Activated CD4-positive, CD25-positive, alpha-beta regulatory T cell (primary cell): Measurements from ENCODE around the gene CFAP43.
"Not testable (repeated sequence)": the region's sequence is repeated elsewhere in the genome, so short reads cannot be mapped to it uniquely, and the experiment has no call there.

Experiments used
- DNase-seq, 4 experiments: peaks; one replicate each; lab custom pipeline; 2025; lab: John Stamatoyannopoulos, UW

Gene CFAP43

DNA sequence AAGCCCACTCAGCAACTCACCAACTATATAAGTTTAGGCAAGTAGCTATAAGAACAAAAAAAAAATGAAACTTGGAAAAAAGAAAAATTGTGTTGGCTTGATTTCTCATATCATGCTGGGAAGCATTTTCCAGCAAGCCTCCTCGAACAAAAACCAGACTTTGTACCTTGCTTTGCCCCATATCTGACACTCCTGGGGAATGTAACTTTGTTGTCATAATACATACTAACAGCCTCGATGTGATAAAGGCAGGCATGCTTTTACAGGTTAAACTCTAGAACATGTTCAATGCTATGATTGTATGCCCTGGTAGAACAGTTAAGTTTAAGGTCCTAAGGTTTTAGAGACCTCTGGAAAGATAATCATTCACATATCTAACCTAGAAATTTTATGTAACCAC, 11.6 kb downstream of the CFAP43 start:
- no peak for DNase-seq

DNA sequence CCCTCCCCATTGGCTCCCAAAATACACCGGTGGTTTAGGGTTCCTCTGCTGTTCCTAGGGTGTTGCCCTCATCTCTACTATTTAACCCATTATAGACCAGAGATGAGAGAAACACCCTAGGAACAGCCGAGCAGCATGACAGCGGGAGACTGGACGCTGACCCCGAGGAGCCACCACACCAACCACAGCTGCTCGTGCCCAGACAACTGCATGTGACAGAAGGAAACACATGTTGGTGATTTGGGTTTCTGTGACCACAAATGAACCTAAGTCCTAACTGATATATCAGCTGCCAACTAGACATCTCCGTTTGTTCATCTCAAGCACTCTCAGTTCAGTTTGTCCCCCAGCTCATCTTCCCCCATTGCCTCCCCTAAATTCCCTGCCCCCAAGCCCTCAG, 13.4 kb downstream of the CFAP43 start:
- DNase-seq: no peak

DNA sequence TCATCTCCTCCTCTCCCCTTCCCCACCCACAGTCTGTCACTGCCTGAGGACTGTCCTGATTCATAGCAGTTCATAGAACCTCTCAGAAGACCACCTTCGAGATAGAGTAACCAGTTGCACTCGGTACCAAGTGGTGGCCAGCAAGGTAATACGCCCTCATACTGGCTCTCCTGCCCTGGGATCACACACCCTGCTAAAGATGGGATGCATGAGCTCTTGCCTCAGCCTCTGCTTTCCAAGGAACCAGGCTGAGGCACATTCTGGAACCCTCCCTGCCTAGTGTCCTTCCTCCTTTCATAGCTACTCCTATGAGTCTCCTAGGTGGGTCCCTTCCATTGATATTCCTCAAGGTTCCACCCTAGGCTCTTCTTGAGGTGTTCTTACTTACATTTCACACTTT, 15.5 kb downstream of the CFAP43 start:
- DNase-seq: no peak

DNA sequence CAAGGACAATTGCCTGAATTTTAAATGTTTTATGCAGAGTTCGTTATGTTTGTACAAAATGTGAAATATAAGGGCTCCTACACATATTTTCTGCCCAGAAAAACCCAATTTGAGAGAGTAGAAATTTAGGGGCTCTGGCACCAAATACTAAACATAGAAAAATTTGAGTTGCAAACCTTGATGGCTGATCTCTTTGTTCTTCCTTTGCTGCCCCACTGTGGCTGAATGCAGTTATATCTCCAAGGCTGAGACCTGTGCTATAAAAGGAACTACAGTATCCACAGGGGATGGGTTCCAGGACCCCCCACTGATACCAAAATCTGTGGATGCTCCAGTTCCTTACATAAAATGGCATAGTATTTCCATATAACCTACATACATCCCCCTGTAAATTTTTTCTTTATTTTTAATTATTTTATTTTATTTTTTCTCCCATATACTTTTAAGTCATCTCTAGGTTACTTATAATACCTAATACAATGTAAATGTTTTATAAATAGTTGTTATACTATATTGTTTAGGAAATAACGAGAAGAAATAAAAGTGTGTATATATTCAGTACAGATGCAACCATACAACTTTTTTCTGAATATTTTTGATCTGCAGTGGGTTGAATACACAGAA, 22.5 kb downstream of the CFAP43 start:
- DNase-seq: peak in 1 of 4 experiments; percentile 6

DNA sequence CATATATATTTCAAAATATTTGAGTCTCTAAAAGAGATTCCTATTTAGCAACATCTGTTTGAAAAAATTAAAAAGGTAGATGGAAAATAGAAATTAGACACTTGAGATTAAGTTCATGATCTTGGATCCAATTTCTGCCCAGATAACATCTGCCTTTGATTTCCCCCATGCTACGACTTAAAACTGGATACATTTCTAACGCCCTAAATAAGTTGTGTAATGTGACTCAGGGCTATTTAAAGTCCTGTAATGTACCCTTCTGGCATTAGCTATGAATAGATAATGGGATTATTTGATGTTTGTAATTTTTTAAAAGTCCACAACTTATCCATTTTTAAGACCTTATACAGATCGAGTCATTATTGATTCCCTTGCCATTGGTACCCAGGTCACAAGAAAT, 23.4 kb downstream of the CFAP43 start:
- no peak for DNase-seq

DNA sequence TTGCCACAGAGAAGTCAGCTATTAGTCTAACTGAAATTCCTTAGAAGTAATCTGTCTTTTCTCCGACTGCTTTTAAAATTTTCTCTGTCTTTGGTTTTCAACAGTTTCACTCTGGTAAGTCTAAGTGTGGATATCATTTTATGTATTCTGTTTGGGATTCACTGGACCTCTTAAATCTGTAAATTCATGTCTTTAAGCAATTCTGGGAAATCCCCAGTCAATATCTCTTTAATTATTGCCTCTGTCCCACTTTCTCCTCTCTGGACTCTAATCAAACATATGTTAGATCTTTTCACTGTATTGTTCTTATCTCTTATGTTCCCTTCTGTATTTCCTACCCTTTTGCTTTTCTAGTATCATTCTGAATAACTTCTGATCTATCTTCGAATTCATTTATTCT, 29.9 kb downstream of the CFAP43 start:
- no peak for DNase-seq

DNA sequence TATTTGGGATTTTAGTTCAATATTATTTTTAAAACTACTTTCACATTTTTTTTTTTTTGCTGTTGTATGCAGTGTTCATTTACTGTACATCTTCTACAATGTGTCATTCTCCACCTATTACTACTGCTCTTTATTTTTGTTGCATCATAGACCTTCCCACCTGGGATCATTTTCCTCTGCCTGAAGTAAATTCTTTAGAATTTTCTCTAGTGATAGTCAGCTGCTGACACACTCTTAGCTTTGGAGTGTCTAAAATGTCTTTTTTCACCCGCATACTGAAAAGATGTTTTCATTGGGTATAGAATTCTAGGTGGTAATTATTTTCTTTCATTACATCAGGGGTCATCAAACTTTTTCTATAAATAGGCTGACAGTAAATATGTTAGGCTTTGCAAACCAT, 30.5 kb downstream of the CFAP43 start:
- DNase-seq: no peak

DNA sequence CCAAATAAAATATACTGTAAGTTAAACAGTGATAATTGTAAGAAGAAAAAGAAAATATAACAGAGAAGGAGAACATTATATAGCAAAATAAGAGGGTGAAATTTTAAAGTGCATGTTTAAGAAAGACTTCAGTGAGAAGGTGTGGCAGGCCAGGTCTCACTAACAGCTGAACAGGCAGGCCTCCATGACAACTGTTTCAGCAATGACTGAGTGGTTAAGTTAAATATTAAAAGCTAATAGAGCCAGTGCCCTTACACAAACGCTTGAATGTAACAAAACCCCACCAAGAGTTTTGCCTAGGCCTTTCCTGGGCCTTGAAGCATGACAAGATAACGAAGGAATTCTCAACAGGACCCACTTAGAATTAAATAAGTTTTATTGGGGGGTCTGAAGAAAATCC, 32.6 kb downstream of the CFAP43 start:
- DNase-seq: no peak

DNA sequence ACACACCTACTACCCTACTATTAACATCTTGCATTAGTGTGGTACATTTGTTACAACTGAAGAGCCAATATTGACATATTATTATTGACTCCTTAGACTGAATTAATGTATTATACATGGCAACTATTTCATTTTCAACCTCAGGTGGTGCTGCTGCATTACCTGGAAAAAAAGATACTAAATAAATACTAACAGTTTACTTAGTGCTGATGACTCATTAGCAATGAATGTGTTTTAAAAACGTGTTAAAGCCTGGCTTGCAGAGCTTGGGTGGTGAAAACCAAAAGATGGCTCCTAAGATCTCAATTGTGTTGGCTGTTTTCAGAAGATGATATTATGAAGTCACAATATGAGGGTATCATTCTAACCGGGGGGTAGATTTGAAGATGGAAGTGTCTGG, 34.8 kb downstream of the CFAP43 start:
- no peak for DNase-seq

DNA sequence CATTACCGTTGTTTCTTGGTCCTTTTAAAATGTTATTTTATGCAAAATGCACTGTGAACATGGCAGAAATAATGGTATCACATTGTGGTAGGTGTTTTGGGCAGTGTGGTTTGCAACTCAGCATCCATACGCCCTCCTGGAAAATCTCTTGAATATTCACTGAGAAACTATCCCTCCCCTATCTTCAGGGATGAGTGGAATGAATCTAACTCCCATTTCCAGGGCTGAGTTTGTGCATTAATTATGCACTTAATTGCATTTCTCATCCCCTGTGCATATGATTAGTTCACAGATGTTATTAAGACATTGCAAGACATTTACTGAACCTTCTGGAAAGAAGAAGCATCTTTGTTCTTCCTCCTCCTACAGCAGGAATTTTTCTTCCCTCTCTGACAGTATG, 36.5 kb downstream of the CFAP43 start:
- no peak for DNase-seq

DNA sequence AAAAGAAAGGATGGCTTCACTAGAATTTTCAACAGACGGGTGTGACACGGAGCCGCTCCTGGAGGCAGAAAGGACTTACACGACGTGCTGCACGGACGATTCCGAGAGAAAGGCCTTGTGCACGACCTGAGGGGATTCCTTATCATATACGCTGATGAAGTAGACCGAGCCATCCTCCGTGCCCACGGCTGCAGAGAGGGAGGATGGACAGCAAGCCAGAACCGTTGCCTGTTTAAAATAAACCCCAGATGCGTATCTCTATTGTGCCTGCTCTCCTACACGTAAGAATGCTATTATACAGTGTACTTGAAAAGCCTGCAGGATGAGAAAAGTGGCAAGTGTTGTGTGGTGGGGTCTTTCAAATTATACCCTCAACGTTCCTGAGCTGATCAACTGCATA, 38.4 kb downstream of the CFAP43 start:
- DNase-seq: no peak

DNA sequence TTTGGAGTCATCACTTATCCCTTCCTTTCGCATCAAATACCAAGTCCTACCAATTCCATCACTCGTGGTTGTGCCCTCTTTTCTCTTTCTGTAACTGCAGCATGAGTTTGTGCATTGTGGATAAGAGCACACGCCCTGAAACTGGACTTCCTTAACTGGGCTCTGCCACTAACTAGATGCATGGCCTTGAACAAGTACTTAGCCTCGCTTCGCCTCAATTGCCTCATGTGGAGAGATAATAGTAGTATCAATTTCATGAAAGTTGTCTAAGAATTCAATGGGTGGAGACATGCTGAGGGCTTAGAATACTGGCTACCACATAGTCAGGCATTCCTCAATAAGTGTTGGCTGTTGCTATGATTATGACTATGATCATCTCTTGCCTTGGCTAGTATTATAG, 41.5 kb downstream of the CFAP43 start:
- no peak for DNase-seq

DNA sequence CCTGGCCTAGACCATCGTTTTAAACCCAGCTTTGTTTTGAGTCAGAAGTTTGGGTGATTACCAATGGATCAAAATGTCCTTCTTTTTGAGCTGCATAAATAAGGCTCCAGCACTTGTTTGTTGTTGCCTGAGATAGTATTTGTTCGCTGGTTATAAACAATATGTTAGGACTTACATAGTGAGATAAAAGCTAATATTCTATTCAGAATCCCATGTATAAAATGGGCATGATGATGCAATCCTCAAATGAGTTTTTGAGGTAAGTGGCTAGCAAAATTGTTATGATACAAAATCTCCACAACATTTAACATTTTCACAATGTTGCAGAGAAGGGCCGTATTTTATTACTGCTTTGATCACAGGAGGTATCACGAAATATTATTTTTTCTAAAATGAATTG, 48.5 kb downstream of the CFAP43 start:
- DNase-seq: no peak

DNA sequence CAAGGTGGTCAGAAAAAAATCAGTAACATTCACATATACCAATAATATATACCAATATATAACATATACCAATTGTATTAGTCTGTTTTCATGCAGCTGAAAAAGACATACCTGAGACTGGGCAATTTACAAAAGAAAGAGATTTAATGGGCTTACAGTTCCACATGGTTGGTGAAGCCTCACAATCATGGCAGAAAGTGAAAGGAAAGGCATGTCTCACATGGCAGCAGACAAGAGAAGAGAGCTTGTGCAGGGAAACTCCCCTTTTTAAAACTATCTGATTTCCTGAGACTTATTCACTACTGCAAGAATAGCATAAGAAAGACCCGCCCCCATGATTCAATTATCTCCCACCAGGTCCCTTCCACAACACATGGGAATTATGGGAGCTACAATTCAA, 58.0 kb downstream of the CFAP43 start:
- not testable (repeated sequence) for DNase-seq

DNA sequence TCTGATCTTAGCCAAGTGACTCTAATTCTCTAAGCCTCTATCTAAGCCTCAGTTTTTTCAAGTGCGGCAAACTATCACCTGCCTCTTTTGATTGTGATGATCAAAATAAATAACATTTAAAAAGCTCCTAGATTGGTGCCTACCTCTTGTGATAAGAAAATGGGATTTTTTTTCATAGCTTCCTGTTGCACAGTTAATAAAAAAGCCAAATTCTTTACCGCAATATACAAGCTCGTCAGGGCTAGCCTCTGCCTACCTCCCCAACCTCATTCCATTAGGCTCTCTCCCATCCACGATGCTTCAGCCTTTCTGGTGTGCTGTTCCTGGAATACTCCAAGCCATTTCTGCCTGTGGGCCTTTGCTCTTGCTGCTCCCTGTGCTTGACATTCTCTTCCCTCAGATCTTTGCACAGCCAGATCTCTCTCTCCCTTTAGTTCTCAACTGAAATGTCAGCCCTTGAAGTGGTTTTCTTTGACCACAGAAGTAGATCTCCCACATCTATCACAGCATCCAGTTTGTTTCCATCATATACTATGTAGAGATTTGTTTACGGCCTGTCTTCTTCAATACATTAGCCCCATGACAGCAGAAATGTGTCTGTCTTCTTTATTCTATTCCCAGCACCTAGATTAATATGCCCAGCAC, 61.4 kb downstream of the CFAP43 start:
- no peak for DNase-seq

DNA sequence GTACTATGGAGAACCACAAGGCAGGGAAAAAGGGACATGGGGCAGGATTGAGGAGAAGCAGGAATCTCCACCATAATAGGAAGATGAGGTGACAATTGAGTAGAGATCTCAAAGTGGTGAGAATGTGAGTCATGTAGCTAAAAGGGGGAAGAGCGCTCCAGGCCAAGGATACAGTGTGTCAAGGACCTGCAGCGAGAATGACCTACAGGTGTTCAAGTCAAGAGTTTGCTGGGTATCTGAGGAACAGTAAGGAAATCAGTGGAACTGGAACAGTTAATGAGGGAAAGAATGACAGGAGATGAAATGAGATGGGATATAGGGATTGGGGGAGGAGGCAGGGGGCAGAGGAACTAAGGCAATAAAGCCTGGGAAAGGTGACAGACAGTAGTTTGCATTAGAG, 76.6 kb downstream of the CFAP43 start:
- no peak for DNase-seq

DNA sequence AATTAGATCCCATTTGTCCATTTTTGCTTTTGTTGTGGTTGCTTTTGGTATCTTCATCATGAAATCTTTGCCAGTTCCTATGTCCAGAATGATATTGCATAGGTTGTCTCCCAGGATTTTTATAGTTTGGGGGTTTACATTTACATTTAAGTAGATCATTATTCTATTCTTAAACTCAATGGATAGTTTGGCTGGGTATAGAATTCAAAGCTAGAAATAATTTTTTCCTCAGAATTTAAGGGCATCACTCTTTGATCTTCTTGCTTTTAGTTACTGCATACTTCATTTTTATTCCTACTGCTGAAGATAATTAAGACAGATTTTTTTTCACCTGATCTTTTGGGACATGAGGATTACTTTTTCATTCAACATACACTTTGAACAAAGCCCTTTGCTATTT, 80.4 kb downstream of the CFAP43 start:
- no peak for DNase-seq

DNA sequence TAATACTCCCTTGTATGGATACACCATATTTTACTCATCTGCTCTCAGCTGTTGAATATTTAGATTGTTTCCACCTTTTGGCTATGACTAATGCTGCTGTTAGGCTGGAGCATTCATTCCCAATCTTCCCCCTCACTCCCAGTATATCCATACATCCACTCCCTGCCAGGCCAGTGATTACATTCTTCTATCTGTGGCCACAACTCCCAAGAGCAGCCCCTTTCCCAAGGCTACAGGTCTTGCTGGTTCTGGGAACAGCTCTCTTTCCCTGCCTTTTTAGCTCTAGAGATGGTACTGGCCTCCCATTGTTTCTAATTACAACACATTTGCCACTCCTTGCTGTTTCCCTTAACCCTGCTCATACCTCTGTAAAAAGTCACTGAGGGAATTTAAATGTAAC, 82.0 kb downstream of the CFAP43 start:
- no peak for DNase-seq

DNA sequence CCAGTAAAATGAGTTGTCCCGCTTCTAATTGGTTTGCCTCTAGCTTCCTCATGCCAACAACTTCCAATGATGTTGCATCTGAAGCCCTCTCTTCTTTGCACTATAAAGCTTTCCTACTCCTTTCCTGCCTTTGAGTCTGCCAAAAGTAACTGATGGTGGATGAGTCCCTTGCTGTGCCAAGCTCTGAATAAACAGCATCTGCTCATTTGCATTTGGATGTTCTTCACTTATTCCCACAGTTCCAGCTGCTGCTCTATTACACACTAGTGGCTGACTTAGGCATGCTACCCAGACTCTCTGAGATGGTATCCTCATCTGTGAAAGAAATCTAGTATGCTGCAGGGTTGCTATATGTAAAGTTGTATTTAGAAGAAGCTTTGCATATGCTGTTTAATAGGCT, 85.3 kb downstream of the CFAP43 start:
- DNase-seq: no peak

DNA sequence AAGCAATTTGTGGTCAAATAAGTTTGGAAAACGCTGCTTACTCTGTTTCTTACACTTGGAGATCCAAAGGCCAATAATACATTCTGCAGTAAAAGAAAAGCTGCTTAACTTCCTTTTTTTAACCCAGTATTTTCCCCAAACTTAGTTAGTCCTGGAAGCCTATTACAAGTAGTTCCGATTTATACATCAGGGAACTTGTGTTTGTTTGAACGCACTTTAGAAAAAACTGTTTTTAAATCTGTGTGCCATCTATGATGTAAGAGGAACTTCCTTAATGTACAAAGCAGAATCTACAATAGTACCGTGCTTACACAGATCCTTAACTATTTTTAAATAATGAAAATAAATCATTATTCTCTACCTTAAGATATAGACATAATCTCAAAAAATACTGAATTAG, 87.2 kb downstream of the CFAP43 start:
- no peak for DNase-seq

DNA sequence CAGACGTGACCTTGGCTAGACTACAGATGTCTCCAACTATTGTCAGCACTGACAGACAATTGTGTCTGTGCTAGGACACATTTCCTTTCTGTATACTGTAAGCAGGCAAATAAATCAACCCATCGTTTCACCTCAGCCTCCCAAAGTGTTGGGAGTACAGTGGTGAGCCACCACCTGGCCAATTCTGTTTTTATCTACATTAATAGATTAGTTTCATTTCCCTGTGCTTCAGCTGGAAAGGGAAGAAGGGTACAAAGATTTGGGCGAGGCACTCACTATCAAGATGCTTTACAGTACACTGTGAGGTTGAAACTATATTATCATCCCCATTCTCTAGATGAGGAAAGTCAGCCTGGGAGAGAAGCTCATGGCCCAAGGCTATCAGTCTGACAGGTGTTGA, 88.3 kb downstream of the CFAP43 start:
- no peak for DNase-seq

DNA sequence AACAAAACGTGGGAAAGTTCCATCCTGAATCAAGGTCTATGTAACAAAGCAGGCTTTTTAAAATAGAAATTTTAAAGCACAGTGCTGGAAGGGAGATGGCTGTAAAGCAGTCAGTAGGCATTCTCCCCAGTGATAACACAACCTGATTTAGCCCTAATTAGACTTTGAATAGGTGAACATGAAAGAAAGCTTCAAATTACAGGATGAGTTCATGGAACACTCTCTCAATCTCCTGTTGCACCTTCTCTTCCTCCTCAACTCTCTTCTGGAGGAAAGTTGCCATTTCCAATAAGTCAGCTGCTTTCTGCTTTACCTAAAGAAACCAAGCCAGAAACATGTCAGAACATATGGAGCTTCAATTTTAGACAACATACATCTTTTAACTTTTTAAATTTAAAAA, 90.1 kb downstream of the CFAP43 start:
- DNase-seq: no peak

DNA sequence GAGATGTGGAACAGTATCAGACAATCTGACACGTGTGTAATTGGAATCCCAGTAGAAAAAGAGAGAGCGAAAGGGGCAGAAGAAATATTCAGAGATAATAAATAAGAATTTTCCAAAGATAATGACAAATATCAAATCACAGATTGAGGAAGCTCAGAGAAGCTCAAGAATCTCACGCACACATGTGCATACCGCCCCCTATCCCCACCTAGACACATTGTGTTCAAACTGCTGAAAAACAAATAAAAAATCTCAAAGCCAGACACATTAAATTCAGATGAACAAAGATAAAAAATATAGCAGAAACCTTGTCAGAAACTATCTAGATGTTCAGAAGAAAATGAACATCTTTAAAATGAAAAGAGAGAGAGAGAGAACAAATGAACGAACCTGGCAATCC, 92.9 kb downstream of the CFAP43 start:
- no peak for DNase-seq

DNA sequence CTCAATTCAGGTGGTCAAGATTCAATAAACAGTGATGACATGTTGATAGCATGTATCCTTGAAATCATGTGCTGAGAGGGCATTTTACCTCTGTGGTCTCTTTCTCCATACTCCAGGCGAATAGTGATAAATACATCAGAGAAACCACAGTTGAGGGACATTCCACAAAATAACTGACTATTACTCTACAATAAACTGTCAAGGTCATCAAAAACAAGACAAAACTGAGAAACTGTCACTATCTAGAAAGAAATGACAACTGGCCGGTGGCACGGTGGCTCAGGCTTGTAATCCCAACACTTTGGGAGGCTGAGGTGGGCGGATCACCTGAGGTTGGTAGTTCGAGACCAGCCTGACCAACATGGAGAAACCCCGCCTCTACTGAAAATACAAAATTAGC, 94.0 kb downstream of the CFAP43 start:
- DNase-seq: no peak
